Non-pigmented ciliary epithelial cell (primary cell): ENCODE results near the gene NARS2.
"Not testable (repeated sequence)": the region's sequence is repeated elsewhere in the genome, so short reads cannot be mapped to it uniquely, and the experiment has no call there.

Experiments used
- DNase-seq: peaks from one replicate; pipeline ENCODE4 v3.0.0-alpha.2; 2010; ENCODE audit warnings: low read depth

The NARS2 gene

DNA sequence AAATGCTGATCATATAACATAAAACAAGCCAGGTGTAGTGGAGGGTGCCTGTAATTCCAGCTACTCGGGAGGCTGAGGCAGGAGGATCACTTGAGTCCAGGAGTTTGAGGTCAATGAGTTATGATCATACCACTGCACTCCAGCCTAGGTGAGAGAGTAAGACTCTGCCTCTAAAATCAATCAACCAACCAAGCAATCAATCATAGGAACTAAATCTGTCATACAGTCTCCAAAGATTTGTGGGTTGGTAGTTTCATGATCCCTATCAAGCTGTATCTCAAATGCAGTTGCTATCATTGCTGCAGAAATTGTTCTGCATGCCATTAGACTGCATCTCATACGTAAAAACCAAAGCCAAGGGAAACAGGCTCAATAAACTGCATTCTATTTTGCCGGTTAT, 33.1 kb downstream of the NARS2 start:
- no peak for DNase-seq

- DNase-seq = no peak
Observed at GRCh38 chr11:78540256-78540655, 34.4 kb downstream of the NARS2 start.

- no peak for DNase-seq
Observed at GRCh38 chr11:78539506-78539905, 35.2 kb downstream of the NARS2 start.

GRCh38 chr11:78536933-78537332, 37.7 kb downstream of the NARS2 start:
- no peak for DNase-seq

DNA sequence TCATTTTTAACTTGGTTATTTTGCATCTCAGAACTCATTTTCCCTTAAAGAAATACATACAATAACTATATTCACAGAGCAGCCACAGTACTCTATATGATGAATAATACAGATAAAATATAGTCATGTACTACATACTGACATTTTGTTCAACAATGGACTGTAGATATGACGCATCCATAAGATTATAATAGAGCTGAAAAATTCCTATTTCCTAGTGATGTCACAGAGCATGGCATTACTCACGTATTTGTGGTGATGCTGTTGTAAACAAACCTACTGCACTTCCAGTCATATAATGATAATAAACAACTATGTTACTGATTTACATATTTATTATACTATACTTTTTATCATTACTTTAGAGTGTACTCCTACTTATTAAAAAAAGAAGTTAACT, 38.7 kb downstream of the NARS2 start:
- DNase-seq = peak; percentile 31

DNA sequence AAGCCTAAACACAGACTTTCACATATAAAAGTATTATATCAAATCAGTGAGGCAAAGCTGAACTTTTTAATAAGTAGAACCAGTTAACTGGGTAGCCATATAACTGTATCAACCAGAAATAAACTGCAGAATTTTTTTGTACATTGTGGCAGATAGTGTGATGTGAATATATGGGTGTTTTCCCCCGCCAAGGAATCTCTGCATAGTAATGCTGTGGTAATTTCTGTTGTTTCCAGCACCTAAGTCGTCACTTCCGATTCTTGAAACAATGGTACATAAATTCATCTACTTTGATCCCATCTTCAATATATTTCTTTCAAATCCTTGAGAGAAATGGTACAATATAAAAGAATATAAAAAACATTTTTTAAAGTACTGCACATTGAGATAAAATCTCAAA, 39.6 kb downstream of the NARS2 start:
- DNase-seq = no peak

DNA sequence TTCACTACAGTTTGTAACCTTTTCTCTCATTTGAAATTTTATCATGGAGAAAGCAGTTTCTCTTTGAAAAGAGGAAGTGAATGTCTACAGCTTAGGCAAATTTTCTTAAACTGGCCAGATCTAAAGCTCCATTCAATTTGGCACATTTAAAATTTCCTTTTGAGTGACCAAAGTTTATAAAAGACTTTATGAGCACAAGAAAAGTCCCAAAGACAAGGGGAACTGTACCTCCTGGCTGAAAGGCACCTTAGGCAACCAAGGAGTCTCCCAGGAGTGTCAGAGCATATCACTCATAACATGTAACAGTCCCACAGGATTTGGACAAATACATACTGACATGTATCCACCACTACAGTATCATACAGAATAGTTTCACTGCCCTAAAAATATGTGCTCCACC, 41.3 kb downstream of the NARS2 start:
- DNase-seq = no peak

GRCh38 chr11:78532991-78533390, 41.7 kb downstream of the NARS2 start:
- no peak for DNase-seq

DNA sequence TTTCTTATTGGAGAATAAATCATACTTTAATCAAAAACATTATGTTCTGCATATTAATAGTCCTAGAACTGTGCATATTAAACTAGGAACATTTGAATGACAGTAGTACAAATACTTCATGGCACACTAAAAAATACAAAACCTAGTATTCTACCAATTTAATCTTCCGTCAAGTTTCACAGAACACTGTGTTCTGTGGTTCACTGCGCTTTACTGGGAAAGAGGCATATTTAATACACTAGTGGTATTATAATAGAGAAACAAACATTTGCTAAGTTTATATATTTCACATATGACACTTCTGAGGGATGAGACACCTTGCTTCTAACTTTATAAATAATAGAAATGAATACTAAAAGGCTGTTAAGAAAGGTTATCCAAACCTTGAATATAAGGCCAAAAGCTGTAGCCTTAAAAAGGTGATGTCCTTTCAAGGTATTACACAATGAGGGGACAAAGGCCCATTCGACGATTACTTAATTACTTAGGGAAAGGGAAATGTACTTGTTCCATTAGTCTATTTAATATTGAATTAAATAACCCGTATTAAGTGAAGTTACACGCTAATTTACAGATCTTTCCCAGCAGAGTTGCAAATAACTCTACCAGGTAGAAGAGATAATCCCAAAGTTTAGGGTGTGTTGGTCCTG, 48.0 kb downstream of the NARS2 start:
- no peak for DNase-seq

DNA sequence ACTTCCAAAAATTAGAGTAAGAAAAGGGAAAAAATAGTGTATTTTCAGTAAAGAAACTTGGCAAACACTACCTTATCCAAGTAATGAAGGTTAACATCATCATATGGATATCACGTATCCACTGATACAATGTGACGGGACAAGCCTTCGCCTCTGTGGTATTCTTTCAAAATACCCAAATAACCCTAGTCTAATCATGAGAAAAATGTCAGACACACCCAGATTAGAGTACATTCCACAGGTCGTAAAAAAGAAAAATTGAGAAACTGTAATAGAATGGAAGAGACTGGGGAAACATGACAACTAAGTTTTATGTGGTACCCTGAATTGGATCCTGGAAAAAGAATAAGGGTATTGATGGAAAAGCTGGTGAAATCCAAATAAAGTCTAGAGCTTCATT, 48.9 kb downstream of the NARS2 start:
- no peak for DNase-seq

- no peak for DNase-seq
Observed at GRCh38 chr11:78520230-78520629, 54.4 kb downstream of the NARS2 start.

DNA sequence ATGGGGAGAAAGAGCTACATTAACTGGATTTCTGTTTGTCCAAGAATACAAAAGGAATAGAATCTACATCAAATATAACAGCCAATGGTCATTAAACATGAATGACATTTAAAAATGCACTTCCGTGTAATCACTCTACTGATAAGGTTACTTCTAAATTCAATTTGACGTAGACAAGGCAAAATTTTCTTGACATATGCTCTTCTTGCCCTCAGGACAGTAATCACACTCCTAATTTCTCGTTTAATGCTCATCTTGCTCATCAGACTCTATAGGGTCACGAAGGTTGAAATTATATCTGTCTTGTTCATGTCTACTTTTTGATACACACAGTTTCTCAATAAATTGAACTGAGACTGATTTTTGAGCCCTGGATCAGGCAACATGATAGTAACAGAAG, 58.4 kb downstream of the NARS2 start:
- no peak for DNase-seq

DNA sequence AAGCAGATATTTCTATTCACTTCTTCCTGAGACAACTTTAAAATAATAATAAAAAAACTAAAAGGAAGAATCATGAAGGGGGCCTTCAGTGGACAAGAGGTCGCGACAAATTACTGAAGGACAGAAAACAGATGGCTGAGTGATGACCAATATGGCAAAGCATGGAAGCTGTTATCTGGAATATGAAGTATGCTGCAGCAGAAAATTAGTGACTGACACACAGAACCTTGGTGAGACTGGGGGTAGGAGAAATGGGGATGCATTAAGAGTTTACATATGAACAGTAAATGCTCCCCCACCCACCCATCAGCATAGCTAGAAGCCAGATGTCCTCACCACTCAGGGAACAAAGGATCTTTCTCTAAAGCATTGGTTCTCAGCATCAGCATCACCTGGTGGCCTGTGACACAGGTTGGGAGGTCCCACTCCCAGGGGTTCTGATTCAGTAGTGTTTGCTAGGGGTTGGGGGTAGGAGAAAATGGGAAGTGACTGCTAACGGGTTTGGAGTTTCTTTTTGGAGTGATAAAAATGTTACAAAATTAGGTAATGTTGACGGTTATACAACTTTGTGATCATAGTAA, 59.7 kb downstream of the NARS2 start:
- no peak for DNase-seq

GRCh38 chr11:78513085-78513484, 61.6 kb downstream of the NARS2 start:
- DNase-seq = not testable (repeated sequence)

GRCh38 chr11:78510597-78510996, 64.1 kb downstream of the NARS2 start:
- no peak for DNase-seq

DNA sequence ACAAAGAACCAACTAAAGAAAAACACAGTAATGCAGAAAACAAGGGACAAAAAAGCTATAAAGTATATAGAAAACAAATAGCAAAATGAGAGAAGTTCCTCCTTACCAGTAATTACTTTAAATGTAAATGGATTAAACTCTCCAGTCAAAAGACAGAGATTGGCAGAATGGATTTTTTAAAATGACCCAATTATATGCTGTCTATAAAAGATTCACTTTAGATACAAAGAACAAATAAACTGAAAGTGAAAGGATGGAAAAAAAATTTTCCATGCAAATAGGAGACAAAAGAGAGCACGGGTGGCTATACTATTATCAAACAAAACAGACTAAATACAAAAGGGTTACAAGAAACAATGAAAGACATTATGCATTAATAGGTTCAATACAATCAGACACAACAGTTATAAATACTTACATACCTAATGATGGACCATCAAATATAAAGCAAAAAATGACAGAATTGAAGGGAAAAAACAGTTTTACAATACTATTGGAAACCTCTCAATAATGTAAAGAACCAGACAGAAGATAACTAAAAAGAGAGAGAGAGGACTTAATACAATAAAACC, 64.6 kb downstream of the NARS2 start:
- DNase-seq = no peak

GRCh38 chr11:78504708-78505107, 70.0 kb downstream of the NARS2 start:
- no peak for DNase-seq

DNA sequence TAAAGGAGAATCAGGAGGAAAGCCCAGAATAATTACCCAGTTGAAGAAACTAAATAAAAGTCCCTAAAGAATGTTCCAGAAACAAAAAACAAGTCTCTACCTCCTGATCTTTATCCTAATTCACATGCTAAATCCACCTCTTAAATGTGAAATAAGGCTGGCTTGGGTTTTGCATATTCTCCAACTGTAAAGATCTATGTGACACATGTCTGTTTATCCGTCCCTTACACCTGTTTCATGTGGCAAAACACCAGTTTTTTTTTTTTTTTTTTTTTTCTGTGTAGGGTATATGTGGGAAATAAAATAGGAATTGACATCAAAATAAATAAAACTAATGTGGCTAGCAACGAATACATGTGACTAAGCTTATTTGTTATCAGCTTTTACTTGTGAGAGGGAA, 70.5 kb downstream of the NARS2 start:
- DNase-seq = no peak

DNA sequence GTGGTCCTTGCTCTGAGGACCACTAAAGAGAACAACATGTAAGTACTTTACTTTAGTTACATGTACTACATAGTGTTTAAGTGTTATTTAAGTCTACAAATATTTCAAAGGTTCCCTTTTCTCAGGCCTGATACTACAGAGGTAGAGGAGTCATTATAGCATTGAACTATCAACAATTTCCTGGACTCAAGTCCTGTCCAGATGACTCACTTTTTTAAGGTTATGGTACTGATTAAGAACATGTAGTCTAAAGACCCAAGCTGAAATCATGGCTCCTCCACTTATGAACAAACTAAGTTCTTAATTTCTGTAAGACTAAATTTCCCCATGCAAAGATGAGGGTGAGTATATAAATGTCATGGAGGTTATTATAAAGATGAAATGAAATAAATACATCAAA, 74.7 kb downstream of the NARS2 start:
- no peak for DNase-seq

DNA sequence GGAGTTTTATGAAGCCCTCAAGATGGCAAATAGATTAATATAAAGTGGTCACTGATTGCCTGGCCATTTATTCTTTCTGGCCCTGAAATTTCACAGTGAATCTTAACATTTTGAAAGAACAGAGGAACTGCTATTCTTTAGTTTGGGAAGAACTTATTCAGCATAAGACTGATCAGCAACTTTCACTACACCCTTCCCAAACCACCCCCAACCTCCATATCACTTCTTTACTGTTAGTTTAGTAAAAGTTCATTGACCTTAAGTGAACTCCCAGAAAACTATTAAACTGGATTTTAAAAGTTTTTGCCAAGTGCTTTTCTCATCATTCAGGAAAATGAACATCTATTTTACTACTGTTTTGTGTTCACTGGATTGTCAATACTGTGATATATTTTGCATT, 77.4 kb downstream of the NARS2 start:
- DNase-seq = no peak

- no peak for DNase-seq
Observed at GRCh38 chr11:78493413-78493975, 81.2 kb downstream of the NARS2 start.

DNA sequence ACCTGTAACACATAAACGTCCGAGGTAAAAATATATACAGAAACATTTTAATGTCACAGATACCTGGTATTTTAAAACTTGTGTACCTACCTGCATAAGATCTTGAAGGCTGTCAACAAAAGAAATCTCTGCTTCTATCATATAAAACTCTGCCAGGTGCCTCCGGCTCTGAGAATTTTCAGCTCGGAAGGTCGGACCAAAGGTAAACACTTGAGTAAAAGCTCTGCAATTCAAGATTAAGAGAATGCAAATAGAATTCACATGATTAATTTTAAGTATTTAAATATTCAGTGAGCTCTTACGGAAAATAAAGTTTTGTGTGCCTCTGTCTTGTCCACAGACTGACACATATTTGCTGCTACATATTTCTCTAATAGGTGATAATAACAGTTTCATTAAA, 81.7 kb downstream of the NARS2 start:
- no peak for DNase-seq

DNA sequence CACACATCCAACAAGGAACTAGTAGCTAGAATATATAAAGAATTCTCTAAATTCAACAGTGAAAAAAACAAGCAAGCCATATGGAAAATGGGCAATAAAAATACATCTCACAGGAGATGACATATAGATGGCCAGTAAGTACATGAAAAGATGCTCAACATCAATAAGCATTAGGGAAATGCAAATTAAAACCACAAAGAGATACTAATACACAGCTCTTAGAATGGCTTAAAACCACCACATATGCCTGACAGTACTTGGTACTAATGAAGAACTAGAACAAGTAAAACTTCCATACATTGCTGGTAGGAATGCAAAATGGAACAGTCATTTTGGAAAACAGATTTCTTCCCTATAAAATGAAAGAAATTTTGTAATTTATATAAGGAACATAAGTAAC, 85.5 kb downstream of the NARS2 start:
- DNase-seq = no peak

DNA sequence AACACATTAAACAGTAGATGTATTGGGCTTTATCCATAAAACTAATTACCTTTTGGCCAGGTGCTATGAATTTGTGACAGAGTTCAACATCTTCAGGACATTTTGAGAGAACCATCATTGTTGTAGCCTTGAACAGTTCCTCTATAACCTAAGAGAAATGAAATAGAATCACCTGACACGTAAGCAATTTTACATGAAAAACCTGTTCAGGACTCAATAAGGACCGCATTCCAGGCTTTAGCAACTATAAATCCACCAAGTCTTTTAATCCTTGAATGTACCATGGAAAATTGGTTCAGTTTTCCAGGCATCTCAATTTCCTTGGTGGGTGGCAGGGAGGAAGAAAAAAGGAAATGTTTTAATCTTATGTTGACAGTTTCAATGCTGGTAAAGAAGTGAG, 96.1 kb downstream of the NARS2 start:
- DNase-seq = no peak
